CD4-positive, alpha-beta memory T cell (primary cell): ENCODE data around the gene NKAIN2. TPM values are rescaled to one million over a fixed set of nuclear protein-coding genes. Genes with fewer than 3 reads are reported as not detected.

ENCODE experiments used
- CTCF ChIA-PET: fragments of 350-600 bp; sonication (Branson Sonifier 250); formaldehyde crosslinking; loops from one replicate; lab custom pipeline; 2021; ENCODE audit warnings: inconsistent platforms; ENCODE audit not compliant: partially characterized antibody; lab: Charles Lee
- POLR2A ChIA-PET: fragments of 350-600 bp; sonication (Branson Sonifier 250); formaldehyde crosslinking; loops from one replicate; lab custom pipeline; 2021; ENCODE audit not compliant: partially characterized antibody; lab: Charles Lee
- DNase-seq, 5 donors: peaks; one replicate each; pipeline versions ENCODE4 v3.0.0 to v3.0.0-alpha.2; 2020 to 2022; ENCODE audit warnings: mixed read lengths in 1 of 5
- H3K27ac ChIP-seq: one replicate; pipeline ENCODE4 v1.7.0; 2013; ENCODE audit warnings: low read depth, low read length
- H3K27me3 ChIP-seq: 2 replicates; pipeline ENCODE4 v1.7.0; 2013; ENCODE audit warnings: mild to moderate bottlenecking, low read length, moderate library complexity; ENCODE audit not compliant: insufficient read depth
- H3K36me3 ChIP-seq: 2 replicates; pipeline ENCODE4 v1.7.0; 2013; ENCODE audit warnings: mild to moderate bottlenecking, low read length, moderate library complexity; ENCODE audit not compliant: insufficient read depth
- H3K4me1 ChIP-seq: 2 replicates; pipeline ENCODE4 v1.7.0; 2013; ENCODE audit warnings: mild to moderate bottlenecking, low read length, moderate library complexity; ENCODE audit not compliant: insufficient read depth
- H3K4me3 ChIP-seq, 2 donors: one replicate each; pipeline ENCODE4 v1.7.0; 2013; ENCODE audit warnings: low read length in 2 of 2, mild to moderate bottlenecking in 1 of 2
- H3K9me3 ChIP-seq, 2 donors: one replicate each; pipeline ENCODE4 v1.7.0; 2013; ENCODE audit warnings: low read length in 2 of 2, control low read depth in 1 of 2; ENCODE audit not compliant: control insufficient read depth in 1 of 2
- H3K27ac Mint-ChIP-seq, 7 donors: one replicate each; pipeline ENCODE4 v1.8.0; 2020 to 2021; ENCODE audit warnings: mixed read lengths in 7 of 7, mild to moderate bottlenecking in 6 of 7, inconsistent platforms in 3 of 7, moderate library complexity in 3 of 7
- H3K27me3 Mint-ChIP-seq, 2 donors: one replicate each; pipeline ENCODE4 v1.8.0; 2020 to 2021; ENCODE audit warnings: mixed read lengths in 2 of 2
- H3K36me3 Mint-ChIP-seq, 2 donors: one replicate each; pipeline ENCODE4 v1.8.0; 2020 to 2021; ENCODE audit warnings: mixed read lengths in 2 of 2, inconsistent platforms in 1 of 2, mild to moderate bottlenecking in 1 of 2
- H3K4me1 Mint-ChIP-seq, 4 donors: one replicate each; pipeline ENCODE4 v1.8.0; 2020 to 2021; ENCODE audit warnings: mixed read lengths in 4 of 4, mild to moderate bottlenecking in 1 of 4
- H3K4me3 Mint-ChIP-seq, 8 donors: one replicate each; pipeline ENCODE4 v1.8.0; 2020 to 2021; ENCODE audit warnings: mixed read lengths in 8 of 8, mild to moderate bottlenecking in 7 of 8, moderate library complexity in 6 of 8, inconsistent platforms in 3 of 8
- H3K9me3 Mint-ChIP-seq, 8 donors: one replicate each; pipeline ENCODE4 v1.8.0; 2020 to 2021; ENCODE audit warnings: mixed read lengths in 8 of 8, mild to moderate bottlenecking in 5 of 8, inconsistent platforms in 3 of 8, moderate library complexity in 1 of 8
- intact Hi-C: fragments of 100-400 bp; cut with micrococcal nuclease; formaldehyde crosslinking; loops from one replicate; pipeline ENCODE4 v1.15.1; 2023
- polyA plus RNA-seq, 2 donors: library from polyadenylated mRNA; unstranded; fragments of 300-500 nt; fragmentation: Illumina TruSeq; gene quantifications; one replicate each; pipeline ENCODE4 v1.2.3, GENCODE V29; 2021
- total RNA-seq, 2 experiments: library from RNA; stranded (reverse); gene quantifications; one replicate each; pipeline ENCODE4 v1.2.3, GENCODE V29; 2021

Gene NKAIN2
- total and polyA plus RNA-seq, 4 experiments from 2014 or later, result not detected

DNA sequence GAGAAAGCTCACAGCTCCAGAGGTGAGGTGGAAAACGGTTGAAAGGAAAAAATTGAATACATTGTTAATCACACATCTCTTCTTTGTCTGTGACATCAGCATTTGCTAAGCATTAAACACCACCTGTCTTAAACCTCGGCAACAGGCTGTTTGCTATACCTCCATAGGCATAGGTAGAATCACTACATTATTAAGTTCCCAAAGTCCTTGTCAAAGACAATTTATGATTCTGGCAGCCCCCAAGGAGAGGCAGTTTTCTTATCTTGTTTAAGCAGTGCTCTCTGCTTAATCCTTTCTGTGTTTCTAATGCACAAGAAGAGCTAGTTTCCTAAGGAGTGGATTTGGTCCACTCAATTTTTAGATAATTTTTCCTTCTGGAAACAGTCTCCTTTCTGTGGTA is 249.7 kb downstream of the NKAIN2 start:
- no peak overlapping the region for H3K4me3 Mint-ChIP-seq
- H3K9me3 Mint-ChIP-seq, result peaks cover 0 to 7% (median 0%) of the 10 kb centered on the region in 8 donors
- CTCF ChIA-PET, result no interaction called here
- Histone ChIP-seq H3K9me3 (no peaks in the 10 kb centered on the region), H3K27me3 (no peaks in the 10 kb centered on the region), H3K27ac (no peak overlapping the region), H3K4me3 (no peak overlapping the region), H3K36me3 (no peaks in the 10 kb centered on the region), H3K4me1 (no peaks in the 10 kb centered on the region)
- no peak for DNase-seq
- POLR2A ChIA-PET, result no interaction called here
- no peaks in the 10 kb centered on the region for H3K36me3 Mint-ChIP-seq
- no peaks in the 10 kb centered on the region for H3K27me3 Mint-ChIP-seq
- H3K27ac Mint-ChIP-seq, result no peak overlapping the region
- intact Hi-C loops, result no loop called here
- no peaks in the 10 kb centered on the region for H3K4me1 Mint-ChIP-seq

DNA sequence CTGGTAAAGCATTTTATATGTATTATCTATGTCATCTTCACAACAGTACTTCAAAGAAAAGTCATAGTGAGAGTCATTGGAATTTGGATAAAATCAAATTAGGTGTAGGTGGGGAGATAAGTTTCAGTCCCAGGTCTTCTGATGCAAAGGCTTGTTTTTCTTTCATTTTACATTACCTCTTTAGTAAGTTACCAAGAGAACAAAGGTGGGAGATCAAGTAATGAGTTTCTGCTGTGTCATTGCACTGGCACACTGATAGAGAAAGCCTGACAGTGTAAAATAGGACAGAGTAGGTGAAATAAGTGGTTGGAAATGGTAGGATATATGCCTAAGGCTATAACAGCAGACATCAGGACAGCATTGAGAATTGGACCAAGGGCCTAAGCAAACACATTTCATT is 250.4 kb downstream of the NKAIN2 start:
- no peaks in the 10 kb centered on the region for H3K4me1 Mint-ChIP-seq
- H3K36me3 ChIP-seq, result no peaks in the 10 kb centered on the region
- no peaks in the 10 kb centered on the region for H3K27me3 ChIP-seq
- no peaks in the 10 kb centered on the region for H3K4me1 ChIP-seq
- H3K36me3 Mint-ChIP-seq, result no peaks in the 10 kb centered on the region
- POLR2A ChIA-PET, result no interaction called here
- no peak overlapping the region for H3K4me3 ChIP-seq
- no peaks in the 10 kb centered on the region for H3K27me3 Mint-ChIP-seq
- no peak for DNase-seq
- H3K4me3 Mint-ChIP-seq, result no peak overlapping the region
- CTCF ChIA-PET, result no interaction called here
- no peaks in the 10 kb centered on the region for H3K9me3 ChIP-seq
- intact Hi-C loops, result no loop called here
- no peak overlapping the region for H3K27ac Mint-ChIP-seq
- H3K9me3 Mint-ChIP-seq, result peaks cover 0 to 7% (median 0%) of the 10 kb centered on the region in 8 donors
- H3K27ac ChIP-seq, result no peak overlapping the region

DNA sequence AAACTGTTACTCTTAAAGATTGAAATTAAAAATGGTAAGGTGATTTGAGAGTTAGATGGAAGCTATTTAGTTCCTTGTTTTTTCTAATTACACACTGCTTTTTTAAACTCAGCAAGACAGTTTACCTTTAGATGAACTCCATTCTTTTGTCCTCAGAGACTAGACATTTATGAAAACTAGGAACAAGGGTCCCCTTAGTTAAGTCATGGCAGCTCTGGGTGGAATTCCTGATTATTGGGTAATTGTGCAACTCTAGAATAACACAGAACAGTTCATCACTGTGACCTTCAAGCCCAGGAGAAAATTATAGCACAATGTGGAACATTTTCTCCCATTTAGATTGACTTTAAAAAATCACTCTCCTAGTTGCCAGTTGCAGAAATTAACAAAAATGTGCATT is 251.7 kb downstream of the NKAIN2 start:
- Histone ChIP-seq H3K4me3 (no peak overlapping the region), H3K4me1 (no peaks in the 10 kb centered on the region), H3K27me3 (no peaks in the 10 kb centered on the region), H3K27ac (no peak overlapping the region), H3K9me3 (no peaks in the 10 kb centered on the region), H3K36me3 (no peaks in the 10 kb centered on the region)
- intact Hi-C loops, result no loop called here
- Mint-ChIP-seq H3K36me3 (no peaks in the 10 kb centered on the region), H3K27ac (no peak overlapping the region), H3K9me3 (peaks cover 0 to 7% (median 0%) of the 10 kb centered on the region in 8 donors), H3K27me3 (no peaks in the 10 kb centered on the region), H3K4me1 (no peaks in the 10 kb centered on the region), H3K4me3 (no peak overlapping the region)
- POLR2A ChIA-PET, result no interaction called here
- DNase-seq, result no peak
- CTCF ChIA-PET, result no interaction called here

DNA sequence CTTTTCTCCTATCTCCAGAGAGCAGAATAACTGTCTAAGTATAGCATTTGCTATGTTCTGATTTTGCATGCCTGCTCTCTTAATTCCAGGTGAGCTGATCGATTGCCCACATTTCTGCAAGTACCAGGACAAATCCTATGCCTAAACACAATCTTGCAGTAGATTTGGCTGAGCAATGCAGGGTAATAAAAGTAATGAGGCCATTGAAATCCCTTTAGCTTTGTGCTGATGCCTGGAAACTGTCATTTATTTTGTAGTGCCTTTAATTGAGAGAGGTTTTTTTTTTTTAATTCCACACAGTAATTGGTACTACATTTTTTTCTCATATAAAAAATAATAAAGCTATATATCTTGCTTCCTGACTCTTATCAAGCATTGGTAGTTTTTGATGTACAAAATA is 252.3 kb downstream of the NKAIN2 start:
- ChIA-PET CTCF (no interaction called here), POLR2A (no interaction called here)
- Mint-ChIP-seq H3K4me1 (no peaks in the 10 kb centered on the region), H3K4me3 (no peak overlapping the region), H3K27me3 (no peaks in the 10 kb centered on the region), H3K9me3 (peaks cover 0 to 7% (median 0%) of the 10 kb centered on the region in 8 donors), H3K36me3 (no peaks in the 10 kb centered on the region), H3K27ac (no peak overlapping the region)
- Histone ChIP-seq H3K9me3 (no peaks in the 10 kb centered on the region), H3K4me1 (no peaks in the 10 kb centered on the region), H3K4me3 (no peak overlapping the region), H3K27ac (no peak overlapping the region), H3K36me3 (no peaks in the 10 kb centered on the region), H3K27me3 (no peaks in the 10 kb centered on the region)
- no peak for DNase-seq
- intact Hi-C loops, result no loop called here

DNA sequence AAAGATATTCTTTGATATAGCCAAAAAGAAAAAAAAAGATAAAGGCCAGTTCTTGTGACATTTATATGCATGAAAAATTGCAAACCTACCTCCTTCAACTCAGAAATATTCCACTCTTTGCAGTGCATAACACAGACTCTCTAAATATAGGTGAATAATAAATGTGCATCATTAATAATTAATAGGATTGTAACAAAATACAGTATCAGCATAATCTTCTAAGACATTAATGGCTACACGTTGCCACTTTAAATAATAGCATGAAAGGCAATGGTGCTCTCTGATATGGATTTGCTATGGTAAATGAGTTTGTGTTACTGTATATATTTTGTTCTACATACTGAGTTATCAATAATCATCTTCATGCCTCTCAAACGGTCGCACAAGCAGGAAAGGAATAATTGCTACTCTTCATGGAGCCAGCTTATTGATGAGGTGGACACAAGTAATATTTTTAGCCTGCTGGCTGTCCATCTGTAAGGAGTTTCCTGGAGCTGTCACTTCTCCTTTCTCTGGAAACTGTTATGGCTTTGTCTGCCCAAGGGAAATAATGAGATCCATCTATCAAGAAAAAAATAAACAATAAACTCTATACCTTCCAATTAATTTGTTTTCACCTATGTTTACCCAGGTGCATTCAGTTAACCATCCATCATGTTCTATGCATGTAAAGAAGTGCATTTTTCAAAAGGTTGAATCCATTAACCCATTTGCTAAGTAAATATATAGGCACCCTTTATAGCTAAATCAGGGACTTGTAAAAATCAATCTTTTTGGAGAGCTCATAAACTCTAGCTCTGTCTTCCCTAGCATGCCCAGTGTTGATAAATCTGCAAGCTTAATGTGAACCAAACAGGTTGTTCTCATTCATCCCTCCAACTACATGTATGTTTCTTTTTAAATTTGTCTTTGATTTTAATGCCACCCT is 253.0 kb downstream of the NKAIN2 start:
- no peak overlapping the region for H3K27ac Mint-ChIP-seq
- CTCF ChIA-PET, result no interaction called here
- Histone ChIP-seq H3K36me3 (no peaks in the 10 kb centered on the region), H3K4me3 (no peak overlapping the region), H3K27me3 (no peaks in the 10 kb centered on the region), H3K27ac (no peak overlapping the region), H3K9me3 (no peaks in the 10 kb centered on the region), H3K4me1 (no peaks in the 10 kb centered on the region)
- DNase-seq, result no peak
- peaks cover 0 to 7% (median 0%) of the 10 kb centered on the region in 8 donors for H3K9me3 Mint-ChIP-seq
- H3K27me3 Mint-ChIP-seq, result no peaks in the 10 kb centered on the region
- no peaks in the 10 kb centered on the region for H3K36me3 Mint-ChIP-seq
- POLR2A ChIA-PET, result no interaction called here
- H3K4me3 Mint-ChIP-seq, result no peak overlapping the region
- intact Hi-C loops, result no loop called here
- H3K4me1 Mint-ChIP-seq, result no peaks in the 10 kb centered on the region

DNA sequence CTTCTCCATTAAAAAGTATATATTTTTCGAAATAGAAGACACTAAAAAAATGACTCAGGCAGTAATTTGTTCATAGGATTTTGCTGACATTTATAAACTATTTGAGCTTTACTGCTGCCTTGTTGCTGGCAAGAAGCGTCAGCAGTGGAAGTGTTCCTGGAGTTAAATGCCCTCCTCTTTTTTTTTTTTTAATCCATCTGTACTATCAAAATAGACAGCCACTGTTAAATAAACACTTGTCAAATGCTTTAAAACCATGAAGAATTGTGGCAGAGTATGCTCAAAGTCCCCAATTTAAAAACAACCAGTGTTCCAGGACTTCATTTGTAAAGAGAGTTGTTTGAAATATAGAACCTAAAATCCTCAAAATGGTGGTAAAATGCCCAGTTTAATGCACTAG is 253.8 kb downstream of the NKAIN2 start:
- POLR2A ChIA-PET, result no interaction called here
- no peaks in the 10 kb centered on the region for H3K4me1 Mint-ChIP-seq
- H3K36me3 ChIP-seq, result no peaks in the 10 kb centered on the region
- H3K9me3 ChIP-seq, result no peaks in the 10 kb centered on the region
- H3K27me3 Mint-ChIP-seq, result no peaks in the 10 kb centered on the region
- peaks cover 0 to 4% (median 0%) of the 10 kb centered on the region in 8 donors for H3K9me3 Mint-ChIP-seq
- H3K27ac Mint-ChIP-seq, result no peak overlapping the region
- H3K4me1 ChIP-seq, result no peaks in the 10 kb centered on the region
- intact Hi-C loops, result no loop called here
- no peak overlapping the region for H3K4me3 Mint-ChIP-seq
- DNase-seq, result no peak
- no peak overlapping the region for H3K27ac ChIP-seq
- H3K36me3 Mint-ChIP-seq, result no peaks in the 10 kb centered on the region
- CTCF ChIA-PET, result no interaction called here
- H3K27me3 ChIP-seq, result no peaks in the 10 kb centered on the region
- H3K4me3 ChIP-seq, result no peak overlapping the region

DNA sequence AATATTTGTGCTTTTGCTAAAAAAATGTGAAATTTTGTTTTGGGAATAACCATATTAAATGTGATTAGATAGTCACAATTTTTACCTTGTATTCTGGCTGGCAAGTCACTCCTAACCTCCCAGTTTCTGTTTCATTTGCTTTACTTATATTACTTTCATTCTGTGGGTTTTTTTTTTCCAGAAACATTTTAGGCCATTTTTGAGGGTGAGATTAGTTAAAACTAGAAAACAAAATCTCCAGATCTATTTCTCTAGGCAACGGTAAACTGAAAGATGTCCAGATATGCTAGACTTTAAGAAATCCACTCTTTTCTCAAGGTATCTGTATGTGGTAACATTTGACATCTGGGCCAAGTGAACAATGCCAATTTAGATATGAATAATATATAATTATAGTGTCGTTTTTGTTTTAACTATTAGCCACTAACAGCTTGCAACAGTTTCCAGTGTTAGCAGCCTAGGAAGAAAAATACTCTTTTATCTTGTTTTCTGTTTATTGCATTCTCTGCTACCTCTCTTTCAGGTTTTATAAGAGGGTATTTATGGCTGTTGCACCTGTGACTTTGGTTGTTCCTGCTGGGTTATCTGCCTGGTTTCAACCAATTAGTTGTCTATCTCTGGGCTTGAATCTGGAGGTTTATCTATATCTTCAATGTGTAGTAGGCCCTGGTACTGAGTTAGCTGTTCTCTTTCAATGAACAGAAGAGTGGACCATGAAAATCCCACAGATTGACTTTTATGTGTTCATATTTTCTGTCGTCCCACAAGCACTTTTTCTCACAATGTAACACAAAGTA is 260.9 kb downstream of the NKAIN2 start:
- H3K9me3 ChIP-seq, result no peaks in the 10 kb centered on the region
- CTCF ChIA-PET, result no interaction called here
- POLR2A ChIA-PET, result no interaction called here
- Mint-ChIP-seq H3K36me3 (no peaks in the 10 kb centered on the region), H3K27me3 (no peaks in the 10 kb centered on the region), H3K27ac (no peak overlapping the region), H3K4me3 (no peak overlapping the region), H3K4me1 (no peaks in the 10 kb centered on the region), H3K9me3 (no peaks in the 10 kb centered on the region)
- H3K36me3 ChIP-seq, result no peaks in the 10 kb centered on the region
- no peak for DNase-seq
- intact Hi-C loops, result no loop called here
- H3K4me3 ChIP-seq, result no peak overlapping the region
- H3K27me3 ChIP-seq, result no peaks in the 10 kb centered on the region
- H3K4me1 ChIP-seq, result no peaks in the 10 kb centered on the region
- H3K27ac ChIP-seq, result no peak overlapping the region
